T-cell (primary cell): ENCODE data around the gene CEP295NL. TPM values are rescaled to one million over a fixed set of nuclear protein-coding genes. Genes with fewer than 3 reads are reported as not detected.

Experiments
- ATAC-seq, 4 experiments: fragments of 200-7000 bp in 3 of 4; fragments of 150-1000 bp in 1 of 4; cut with Tn5 transposase; replicated peaks in 1 of 4; 1 replicate in 3 of 4; 2 replicates in 1 of 4; pipeline ENCODE4 v1.10.0; 2021; ENCODE audit warnings: moderate library complexity in 3 of 4, mild to moderate bottlenecking in 2 of 4, moderate number of reproducible peaks in 1 of 4
- CTCF ChIA-PET, 2 donors: fragments of 300-600 bp; sonication (Branson Sonifier 250); formaldehyde crosslinking; loops; one replicate each; lab custom pipeline; 2022; ENCODE audit warnings: antibody characterized with exemption in 2 of 2; lab: Charles Lee
- POLR2A ChIA-PET, 2 donors: fragments of 300-600 bp; sonication (Branson Sonifier 250); formaldehyde crosslinking; loops; one replicate each; lab custom pipeline; 2022; ENCODE audit warnings: antibody characterized with exemption in 2 of 2; lab: Charles Lee
- DNase-seq, 35 experiments: peaks; one replicate each; pipeline versions ENCODE4 v3.0.0 to v3.0.0-alpha.2; 2013 to 2023
- H3K27ac ChIP-seq: one replicate; pipeline ENCODE4 v1.5.1; 2013; ENCODE audit warnings: low read length
- H3K27me3 ChIP-seq, 2 experiments: replicated peaks in 1 of 2; 1 replicate in 1 of 2; 2 replicates in 1 of 2; pipeline versions ENCODE4 v1.6.1 to v1.7.0; 2013; ENCODE audit warnings: low read length in 1 of 2, mixed read lengths in 1 of 2; ENCODE audit not compliant: control insufficient read depth in 2 of 2, insufficient read depth in 2 of 2; ENCODE audit errors: extremely low read depth in 1 of 2
- H3K36me3 ChIP-seq, 2 donors: 1 replicate in 1 of 2; 2 replicates in 1 of 2; pipeline versions ENCODE4 v1.6.1 to v1.7.0; 2013; ENCODE audit warnings: low read length in 1 of 2; ENCODE audit not compliant: control insufficient read depth in 2 of 2, insufficient read depth in 1 of 2; ENCODE audit errors: extremely low read depth in 1 of 2
- H3K4me1 ChIP-seq, 2 experiments: 1 replicate in 1 of 2; 2 replicates in 1 of 2; pipeline versions ENCODE4 v1.6.1 to v1.7.0; 2013; ENCODE audit warnings: low read length in 2 of 2, mixed read lengths in 1 of 2; ENCODE audit not compliant: insufficient read depth in 2 of 2, control insufficient read depth in 1 of 2; ENCODE audit errors: extremely low read depth in 1 of 2
- H3K4me3 ChIP-seq, 2 donors: 1 replicate in 1 of 2; 2 replicates in 1 of 2; pipeline versions ENCODE4 v1.5.1 to v1.7.0; 2013; ENCODE audit warnings: mild to moderate bottlenecking in 2 of 2, low read length in 1 of 2, moderate library complexity in 1 of 2; ENCODE audit not compliant: control insufficient read depth in 1 of 2; ENCODE audit errors: extremely low read depth in 1 of 2
- H3K9me3 ChIP-seq: 2 replicates; pipeline ENCODE4 v1.7.0; 2013
- H3K27ac Mint-ChIP-seq, 2 donors: one replicate each; pipeline ENCODE4 v1.8.0; 2020 to 2021; ENCODE audit warnings: mild to moderate bottlenecking in 2 of 2, mixed read lengths in 2 of 2
- H3K27me3 Mint-ChIP-seq, 2 donors: one replicate each; pipeline ENCODE4 v1.8.0; 2021 to 2022; ENCODE audit warnings: mixed read lengths in 2 of 2
- H3K36me3 Mint-ChIP-seq: one replicate; pipeline ENCODE4 v1.8.0; 2021; ENCODE audit warnings: mixed read lengths
- H3K4me1 Mint-ChIP-seq, 3 donors: one replicate each; pipeline ENCODE4 v1.8.0; 2020 to 2022; ENCODE audit warnings: mixed read lengths in 3 of 3, mild to moderate bottlenecking in 1 of 3
- H3K4me3 Mint-ChIP-seq, 3 donors: one replicate each; pipeline ENCODE4 v1.8.0; 2020 to 2022; ENCODE audit warnings: mild to moderate bottlenecking in 3 of 3, mixed read lengths in 3 of 3, moderate library complexity in 3 of 3
- H3K9me3 Mint-ChIP-seq, 3 donors: one replicate each; pipeline ENCODE4 v1.8.0; 2020 to 2022; ENCODE audit warnings: mixed read lengths in 3 of 3
- WGBS: methylation state at CpG from one replicate; pipeline ENCODE4 v1.1.5; 2013; ENCODE audit warnings: missing lambda C conversion rate; ENCODE audit not compliant: insufficient coverage; 5-methylcytosine and 5-hydroxymethylcytosine counted together
- total RNA-seq, 35 experiments: library from RNA in 6 of 35; stranded (reverse) in 6 of 35; fragments of 120-200 nt in 1 of 35; gene quantifications; one replicate each; pipeline versions ENCODE4 v1.2.1 to v1.2.4 and lab custom pipeline; 2013 to 2026

CEP295NL gene
- total RNA-seq, 5 donors from 2014 or later (not counting 1 experiment from before 2014, with no cell fraction given), result 0.28 to 3.1 (median 0.41) TPM

DNA sequence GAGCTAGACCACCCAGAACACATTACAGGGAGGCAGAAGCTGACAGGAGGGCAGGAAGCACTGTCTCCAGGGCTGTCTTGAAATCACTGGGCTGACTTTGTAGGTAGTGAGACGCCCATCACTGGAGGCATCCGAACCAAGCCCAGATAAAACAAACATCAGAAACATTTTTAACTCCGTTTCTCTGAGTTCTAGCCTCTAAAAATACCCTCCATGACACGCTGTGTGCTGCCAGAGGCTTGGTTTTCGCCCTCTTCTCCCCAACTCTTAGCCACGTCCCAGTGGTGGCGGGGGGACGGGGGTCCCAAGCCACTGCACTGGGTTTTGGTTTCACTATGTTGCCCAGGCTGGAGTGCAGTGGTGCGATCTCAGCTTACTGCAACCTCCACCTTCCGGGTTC is 1.2 kb downstream of the CEP295NL start:
- no peaks in the 10 kb centered on the region for H3K9me3 Mint-ChIP-seq
- Histone ChIP-seq H3K27me3 (peaks cover 0 to 21% of the 10 kb centered on the region in 2 experiments), H3K36me3 (no peaks in the 10 kb centered on the region), H3K4me3 (no peak overlapping the region), H3K9me3 (no peaks in the 10 kb centered on the region), H3K4me1 (peaks cover 0 to 5% of the 10 kb centered on the region in 2 experiments), H3K27ac (no peak overlapping the region)
- ChIA-PET CTCF (no interaction called here), POLR2A (no interaction called here)
- H3K36me3 Mint-ChIP-seq, result no peaks in the 10 kb centered on the region
- WGBS, result 95% methylated on average over 6 of the region's 10 CpGs
- ATAC-seq (no peak), DNase-seq (no peak)
- H3K27me3 Mint-ChIP-seq, result no peaks in the 10 kb centered on the region
- H3K27ac Mint-ChIP-seq, result no peak overlapping the region
- peaks cover 4 to 9% (median 8%) of the 10 kb centered on the region in 3 donors for H3K4me1 Mint-ChIP-seq
- H3K4me3 Mint-ChIP-seq, result no peak overlapping the region

DNA sequence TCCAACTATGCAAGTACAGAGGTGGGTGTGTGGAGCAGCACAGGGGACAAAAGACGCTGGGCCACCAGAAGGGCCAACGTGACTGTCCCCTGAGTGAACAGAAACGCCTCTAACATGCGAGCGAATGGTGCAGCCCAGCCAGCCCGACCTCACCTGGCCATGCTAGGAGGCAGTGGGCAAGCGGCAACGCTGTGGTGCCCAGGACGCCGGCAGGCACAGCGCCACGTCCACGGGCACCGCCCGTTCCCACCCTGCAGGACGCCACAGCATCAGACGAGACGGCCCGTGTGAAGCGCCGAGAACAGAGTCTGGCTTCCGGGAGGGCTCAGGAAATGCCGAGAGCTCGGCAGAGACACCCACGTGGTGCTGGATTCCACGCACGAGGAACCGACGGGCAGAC is 2.2 kb downstream of the CEP295NL start:
- DNase-seq (no peak), ATAC-seq (no peak)
- POLR2A ChIA-PET, result interaction anchor here in 1 of 2 donors (0.6 kb wide), 1 partner anchor 28 kb away, joined by 3 read pairs; no protein-coding TSS in a partner anchor
- peaks cover 0 to 5% of the 10 kb centered on the region in 2 experiments for H3K4me1 ChIP-seq
- peaks cover 0 to 26% of the 10 kb centered on the region in 2 experiments for H3K27me3 ChIP-seq
- WGBS, result 88% methylated on average over 29 of the region's 29 CpGs
- H3K4me3 Mint-ChIP-seq, result no peak overlapping the region
- H3K27me3 Mint-ChIP-seq, result no peaks in the 10 kb centered on the region
- CTCF ChIA-PET, result no interaction called here
- H3K4me3 ChIP-seq, result no peak overlapping the region
- no peaks in the 10 kb centered on the region for H3K36me3 ChIP-seq
- H3K9me3 ChIP-seq, result no peaks in the 10 kb centered on the region
- H3K36me3 Mint-ChIP-seq, result no peaks in the 10 kb centered on the region
- H3K9me3 Mint-ChIP-seq, result no peaks in the 10 kb centered on the region
- no peak overlapping the region for H3K27ac Mint-ChIP-seq
- H3K4me1 Mint-ChIP-seq, result peaks cover 4 to 9% (median 8%) of the 10 kb centered on the region in 3 donors
- H3K27ac ChIP-seq, result no peak overlapping the region

DNA sequence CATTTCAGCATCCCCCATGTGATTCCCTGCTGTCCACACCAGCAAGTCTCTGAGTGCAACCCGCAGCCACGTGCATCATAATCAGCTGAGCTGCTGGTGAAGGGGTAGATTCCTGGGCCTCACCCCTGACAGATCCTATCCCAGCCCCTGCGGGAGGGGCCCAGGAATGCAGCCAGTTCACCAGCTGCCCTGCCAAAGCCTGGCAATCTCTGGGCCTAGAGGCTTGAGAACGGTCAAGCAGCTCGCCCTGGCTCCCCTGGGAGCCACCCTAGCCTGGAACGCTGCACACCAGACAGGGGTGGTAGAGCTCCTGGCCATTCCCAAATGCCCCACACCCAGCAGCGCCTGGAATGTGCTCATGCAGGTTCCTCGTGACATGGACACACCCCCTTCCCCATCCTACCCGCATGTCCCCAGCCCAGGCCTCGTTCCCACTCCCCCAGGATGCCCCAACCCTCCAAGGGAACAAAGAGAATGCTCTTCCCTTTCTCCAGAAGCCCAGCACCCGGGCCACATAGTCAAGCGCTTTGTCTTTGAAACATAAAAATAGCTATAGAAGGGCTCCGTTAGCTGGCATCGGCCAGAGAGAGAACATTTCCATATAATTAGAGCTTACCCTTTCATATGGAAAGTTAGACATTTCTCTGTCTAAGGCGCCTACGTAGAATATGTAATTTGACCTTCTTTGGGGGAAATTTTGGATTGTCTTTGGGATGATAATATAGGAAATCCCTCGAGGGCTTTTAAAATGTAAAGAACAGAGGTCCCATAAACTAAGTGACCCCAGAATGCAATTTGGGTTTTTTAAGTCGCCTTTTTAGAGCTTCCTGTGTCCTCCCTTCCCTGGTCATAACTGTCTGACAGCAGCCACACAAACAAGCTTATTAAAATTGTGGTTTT is 3.4 kb downstream of the CEP295NL start:
- Histone ChIP-seq H3K4me1 (peaks cover 0 to 5% of the 10 kb centered on the region in 2 experiments), H3K36me3 (no peaks in the 10 kb centered on the region), H3K9me3 (no peaks in the 10 kb centered on the region), H3K27me3 (peaks cover 0 to 26% of the 10 kb centered on the region in 2 experiments), H3K4me3 (no peak overlapping the region), H3K27ac (no peak overlapping the region)
- WGBS, result 63% methylated on average over 9 of the region's 18 CpGs
- ChIA-PET CTCF (interaction anchor here (0.5 to 0.7 kb wide), 3 partner anchors 12 to 128 kb away, joined by 3 read pairs; no protein-coding TSS in a partner anchor), POLR2A (interaction anchor here in 1 of 2 donors (0.5 to 0.6 kb wide), 2 partner anchors 31 to 47 kb away, joined by 3 to 7 read pairs; no protein-coding TSS in a partner anchor)
- Mint-ChIP-seq H3K27ac (no peak overlapping the region), H3K9me3 (no peaks in the 10 kb centered on the region), H3K36me3 (no peaks in the 10 kb centered on the region), H3K4me3 (no peak overlapping the region), H3K4me1 (peaks cover 4 to 9% (median 8%) of the 10 kb centered on the region in 3 donors), H3K27me3 (no peaks in the 10 kb centered on the region)
- ATAC-seq (no peak), DNase-seq (no peak)

DNA sequence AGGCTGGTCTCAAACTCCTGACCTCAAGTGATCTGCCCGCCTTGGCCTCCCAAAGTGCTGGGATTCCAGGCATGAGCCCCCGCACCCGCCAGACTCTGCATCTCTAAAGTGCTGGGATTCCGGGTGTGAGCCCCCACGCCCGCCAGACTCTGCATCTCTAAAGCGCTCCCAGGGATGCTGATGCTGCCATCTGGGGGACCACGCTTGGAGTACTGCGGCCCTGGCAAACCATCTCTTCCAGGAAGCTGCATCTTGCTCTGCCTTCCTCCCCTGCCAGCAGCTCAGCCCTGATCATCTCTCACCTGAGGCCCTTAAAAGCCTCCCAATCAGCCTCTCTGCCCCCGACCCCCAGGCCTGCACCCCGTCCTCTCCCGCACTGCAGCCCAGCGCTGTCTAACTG is 4.1 kb downstream of the CEP295NL start:
- Histone ChIP-seq H3K27me3 (peaks cover 0 to 26% of the 10 kb centered on the region in 2 experiments), H3K4me3 (no peak overlapping the region), H3K4me1 (peaks cover 0 to 5% of the 10 kb centered on the region in 2 experiments), H3K36me3 (no peaks in the 10 kb centered on the region), H3K9me3 (no peaks in the 10 kb centered on the region), H3K27ac (no peak overlapping the region)
- POLR2A ChIA-PET, result no interaction called here
- CTCF ChIA-PET, result interaction anchor here in 1 of 2 donors (0.6 kb wide), 1 partner anchor 127 kb away, joined by 3 read pairs; no protein-coding TSS in a partner anchor
- no peaks in the 10 kb centered on the region for H3K27me3 Mint-ChIP-seq
- peaks cover 4 to 9% (median 8%) of the 10 kb centered on the region in 3 donors for H3K4me1 Mint-ChIP-seq
- 88% methylated on average over 12 of the region's 13 CpGs for WGBS
- H3K36me3 Mint-ChIP-seq, result no peaks in the 10 kb centered on the region
- DNase-seq, result no peak
- H3K27ac Mint-ChIP-seq, result no peak overlapping the region
- no peak for ATAC-seq
- no peak overlapping the region for H3K4me3 Mint-ChIP-seq
- H3K9me3 Mint-ChIP-seq, result no peaks in the 10 kb centered on the region

DNA sequence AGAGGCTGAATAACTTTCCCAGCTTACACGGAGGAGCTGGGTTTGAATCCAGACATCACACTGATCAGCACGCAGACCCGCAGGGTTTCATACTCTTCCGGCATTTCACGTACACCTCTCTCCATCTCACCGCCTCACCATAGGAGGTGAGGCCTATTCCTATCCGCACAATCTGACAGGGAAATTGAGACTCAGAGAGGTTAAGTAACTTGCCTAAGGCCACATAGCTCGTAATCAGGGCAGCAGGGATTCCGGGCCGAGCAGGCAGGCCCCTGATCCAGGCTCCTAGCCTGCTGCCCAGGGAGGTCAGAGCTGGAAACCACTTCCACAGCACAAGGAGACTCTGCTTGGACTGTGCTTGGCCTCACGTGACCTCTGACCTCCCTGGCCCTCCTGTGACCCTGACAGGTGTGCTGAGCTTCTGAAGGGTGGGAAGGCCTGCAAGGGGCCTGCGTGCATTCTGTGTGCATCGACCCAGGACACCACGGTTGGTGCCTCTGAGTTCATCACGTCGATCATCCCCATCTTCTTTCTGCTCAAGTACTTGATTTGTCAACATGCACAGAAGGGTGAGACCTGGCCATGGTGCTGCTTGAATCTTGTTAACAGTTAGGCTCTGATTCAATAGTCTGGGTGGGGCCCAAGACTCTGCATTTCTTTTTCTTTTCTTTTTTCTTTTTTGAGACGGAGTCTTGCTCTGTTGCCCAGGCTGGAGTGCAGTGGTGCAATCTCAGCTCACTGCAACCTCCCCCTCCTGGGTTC is 4.7 kb downstream of the CEP295NL start:
- 85% methylated on average over 12 of the region's 17 CpGs for WGBS
- H3K36me3 ChIP-seq, result no peaks in the 10 kb centered on the region

DNA sequence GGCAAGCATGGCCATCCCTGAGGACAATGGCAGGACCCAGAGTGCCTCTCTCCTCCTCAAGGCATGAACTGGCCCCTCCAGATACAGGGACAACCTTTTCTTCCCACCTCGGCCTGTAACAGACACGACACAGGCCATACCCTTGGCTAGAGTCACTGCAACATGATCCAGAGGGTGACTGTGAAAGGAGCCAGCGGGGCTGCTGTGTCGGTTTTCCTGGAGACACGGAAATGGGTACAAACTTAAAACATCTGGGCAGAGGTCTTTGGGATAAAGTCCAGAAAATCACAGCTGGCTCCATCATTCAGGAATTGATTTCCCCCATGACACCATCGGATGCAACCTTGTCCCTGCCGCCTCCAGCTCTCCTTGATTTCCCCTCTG is 5.3 kb downstream of the CEP295NL start:
- no peak overlapping the region for H3K4me3 ChIP-seq
- Mint-ChIP-seq H3K36me3 (no peaks in the 10 kb centered on the region), H3K9me3 (no peaks in the 10 kb centered on the region), H3K4me3 (no peak overlapping the region), H3K27ac (no peak overlapping the region), H3K4me1 (peaks cover 0 to 4% (median 3%) of the 10 kb centered on the region in 3 donors), H3K27me3 (no peaks in the 10 kb centered on the region)
- H3K4me1 ChIP-seq, result peaks cover 0 to 4% of the 10 kb centered on the region in 2 experiments
- 84% methylated on average over 6 of the region's 7 CpGs for WGBS
- ChIA-PET CTCF (interaction anchor here in 1 of 2 donors (0.6 to 1.1 kb wide), 2 partner anchors 32 to 264 kb away, joined by 3 read pairs; no protein-coding TSS in a partner anchor), POLR2A (interaction anchor here in 1 of 2 donors (0.6 kb wide), 2 partner anchors 24 to 846 kb away, joined by 3 read pairs; no protein-coding TSS in a partner anchor)
- no peak overlapping the region for H3K27ac ChIP-seq
- H3K27me3 ChIP-seq, result peaks cover 0 to 19% of the 10 kb centered on the region in 2 experiments
- ATAC-seq (no peak), DNase-seq (no peak)
- no peaks in the 10 kb centered on the region for H3K9me3 ChIP-seq
- H3K36me3 ChIP-seq, result peaks cover 0 to 3% of the 10 kb centered on the region in 2 donors

More for the DNA sequence above, 4.7 kb downstream of the CEP295NL start:
- H3K27ac Mint-ChIP-seq, result no peak overlapping the region
- H3K9me3 Mint-ChIP-seq, result no peaks in the 10 kb centered on the region
- Histone ChIP-seq H3K4me1 (peaks cover 0 to 4% of the 10 kb centered on the region in 2 experiments), H3K9me3 (no peaks in the 10 kb centered on the region), H3K27me3 (peaks cover 0 to 25% of the 10 kb centered on the region in 2 experiments), H3K27ac (no peak overlapping the region), H3K4me3 (no peak overlapping the region)
- H3K27me3 Mint-ChIP-seq, result no peaks in the 10 kb centered on the region
- H3K4me3 Mint-ChIP-seq, result no peak overlapping the region
- ATAC-seq (no peak), DNase-seq (no peak)
- H3K4me1 Mint-ChIP-seq, result peaks cover 0 to 6% (median 3%) of the 10 kb centered on the region in 3 donors
- H3K36me3 Mint-ChIP-seq, result no peaks in the 10 kb centered on the region
- CTCF ChIA-PET, result interaction anchor here in 1 of 2 donors (0.6 to 1.1 kb wide), 2 partner anchors 32 to 264 kb away, joined by 3 read pairs; no protein-coding TSS in a partner anchor
- POLR2A ChIA-PET, result interaction anchor here in 1 of 2 donors (0.6 kb wide), 2 partner anchors 25 to 847 kb away, joined by 3 read pairs; no protein-coding TSS in a partner anchor
